Lung (tissue), 12 donors: ENCODE data around the gene RAC3. TPM values are rescaled to one million over a fixed set of nuclear protein-coding genes. Genes with fewer than 3 reads are reported as not detected.

Experiments used
- ATAC-seq: fragments of 200-7000 bp; cut with Tn5 transposase; one replicate; pipeline ENCODE4 v1.9.1; 2020; ENCODE audit warnings: moderate number of reproducible peaks; ENCODE audit not compliant: insufficient read depth, low FRiP score
- DNase-seq, 3 donors: peaks; one replicate each; pipeline ENCODE4 v3.0.0-alpha.2; 2013 to 2017
- H3K27ac ChIP-seq, 2 donors: one replicate each; pipeline ENCODE4 v1.5.1; 2013; ENCODE audit warnings: mild to moderate bottlenecking in 2 of 2, moderate library complexity in 2 of 2, control low read depth in 1 of 2, inconsistent platforms in 1 of 2, low read depth in 1 of 2, low read length in 1 of 2
- H3K27me3 ChIP-seq, 3 donors: one replicate each; pipeline ENCODE4 v1.5.1; 2013; ENCODE audit warnings: low read length in 2 of 3; ENCODE audit not compliant: control insufficient read depth in 3 of 3, insufficient read depth in 3 of 3
- H3K36me3 ChIP-seq, 4 donors: one replicate each; pipeline ENCODE4 v1.5.1; 2013; ENCODE audit warnings: low read length in 4 of 4, mild to moderate bottlenecking in 1 of 4, moderate library complexity in 1 of 4; ENCODE audit not compliant: control insufficient read depth in 4 of 4, insufficient read depth in 4 of 4
- H3K4me1 ChIP-seq, 5 donors: one replicate each; pipeline ENCODE4 v1.5.1; 2013; ENCODE audit warnings: low read length in 5 of 5, mild to moderate bottlenecking in 2 of 5, moderate library complexity in 1 of 5; ENCODE audit not compliant: control insufficient read depth in 5 of 5, insufficient read depth in 5 of 5
- H3K4me3 ChIP-seq: one replicate; pipeline ENCODE4 v1.5.1; 2013; ENCODE audit warnings: mild to moderate bottlenecking, control low read depth, moderate library complexity
- H3K9ac ChIP-seq, 2 donors: one replicate each; pipeline ENCODE4 v1.5.1; 2013; ENCODE audit warnings: low read length in 2 of 2, control low read depth in 1 of 2; ENCODE audit not compliant: insufficient read depth in 1 of 2
- H3K9me3 ChIP-seq, 4 donors: one replicate each; pipeline ENCODE4 v1.5.1; 2013; ENCODE audit warnings: low read length in 3 of 4, mild to moderate bottlenecking in 1 of 4, moderate library complexity in 1 of 4; ENCODE audit not compliant: control insufficient read depth in 4 of 4, insufficient read depth in 3 of 4
- CTCF ChIP-seq: IDR thresholded peaks from 2 replicates; pipeline ENCODE4 v1.5.1; 2012; ENCODE audit warnings: mild to moderate bottlenecking; ENCODE audit errors: control extremely low read depth, extremely low read depth
- WGBS, 2 donors: extraction: QIAGEN DNeasy Blood & Tissue Kit; methylation state at CpG; one replicate each; pipeline ENCODE4 v1.1.7; 2013; 5-methylcytosine and 5-hydroxymethylcytosine counted together
- polyA plus RNA-seq, 2 donors: library from polyadenylated mRNA; stranded (reverse); fragments of 200-250 nt; gene quantifications; one replicate each; pipeline ENCODE4 v1.2.1, GENCODE V29; 2013
- total RNA-seq, 2 donors: library from RNA; depleted of rRNA in 1 of 2; stranded (reverse); fragments of >200 nt in 1 of 2; gene quantifications; one replicate each; pipeline ENCODE4 v1.2.1, GENCODE V29; 2014 to 2021
- donor health status: control.
- donor health status: control.
- donor health status: Bipolar disorder and iron deficiency.
- donor health status: healthy.
- donor health status: DM: yes; HTN: yes; CAD: no.

Gene RAC3
- total and polyA plus RNA-seq, 4 donors: 6.0 to 8.3 (median 8.1) TPM

- ATAC-seq (no peak), DNase-seq (no peak)
- WGBS, 2 donors: 82 to 84% methylated on average over 25 of the region's 25 CpGs
Measured at GRCh38 chr17:82076018-82076784, 44.7 kb downstream of the RAC3 start.

GRCh38 chr17:82076785-82077591 is 45.5 kb downstream of the RAC3 start:
- TF ChIP-seq CTCF: no peak
- Histone ChIP-seq H3K27me3 (peaks cover 0 to 2% (median 0%) of the 10 kb centered on the region in 3 donors), H3K27ac (no peak overlapping the region), H3K36me3 (peaks cover 0 to 40% (median 4%) of the 10 kb centered on the region in 4 donors), H3K9ac (no peak overlapping the region), H3K4me1 (no peaks in the 10 kb centered on the region), H3K4me3 (no peak overlapping the region), H3K9me3 (peaks cover 0 to 2% (median 0%) of the 10 kb centered on the region in 4 donors)
- 82% methylated on average over 17 to 21 of the region's 21 CpGs for WGBS, 2 donors
- ATAC-seq (no peak), DNase-seq (no peak)

More at GRCh38 chr17:82076018-82076784, 44.7 kb downstream of the RAC3 start:
- Histone ChIP-seq H3K9ac (no peak overlapping the region), H3K4me1 (no peaks in the 10 kb centered on the region), H3K27me3 (peaks cover 0 to 2% (median 0%) of the 10 kb centered on the region in 3 donors), H3K36me3 (peaks cover 0 to 33% (median 4%) of the 10 kb centered on the region in 4 donors), H3K4me3 (no peak overlapping the region), H3K27ac (no peak overlapping the region), H3K9me3 (peaks cover 0 to 2% (median 0%) of the 10 kb centered on the region in 4 donors)
- no peak for TF ChIP-seq CTCF

GRCh38 chr17:82077617-82078358 is 46.3 kb downstream of the RAC3 start:
- Histone ChIP-seq H3K4me1 (no peaks in the 10 kb centered on the region), H3K4me3 (no peak overlapping the region), H3K27ac (peak overlapping the region in 1 of 2 donors; percentile 9), H3K9ac (no peak overlapping the region), H3K9me3 (peaks cover 0 to 2% (median 0%) of the 10 kb centered on the region in 4 donors), H3K36me3 (peaks cover under 1 to 48% (median 7%) of the 10 kb centered on the region in 4 donors), H3K27me3 (peaks cover 0 to 2% (median 0%) of the 10 kb centered on the region in 3 donors)
- DNase-seq (no peak), ATAC-seq (no peak)
- no peak for TF ChIP-seq CTCF
- 73 to 87% methylated on average over 28 of the region's 28 CpGs for WGBS, 2 donors
